Right lobe of liver (tissue), 6 donors: ENCODE measurements around the gene CDC42BPA. TPM values are rescaled to one million over a fixed set of nuclear protein-coding genes. Genes with fewer than 3 reads are reported as not detected.

ENCODE experiments used
- ATAC-seq, 4 donors: fragments of 200-7000 bp; cut with Tn5 transposase; one replicate each; pipeline ENCODE4 v1.9.1; 2020; ENCODE audit warnings: mild to moderate bottlenecking in 4 of 4, moderate library complexity in 4 of 4
- DNase-seq, 3 donors: peaks; one replicate each; pipeline ENCODE4 v3.0.0-alpha.2; 2020
- H3K27ac ChIP-seq, 3 donors: fragments of 200-600 bp; one replicate each; pipeline ENCODE4 v1.8.0; 2022
- H3K27me3 ChIP-seq, 2 donors: fragments of 200-600 bp; one replicate each; pipeline ENCODE4 v1.8.0; 2022
- H3K36me3 ChIP-seq, 4 donors: fragments of 200-600 bp; sonication (generic) in 1 of 4; one replicate each; pipeline versions ENCODE4 v1.5.1 to v1.8.0; 2017 to 2022; ENCODE audit warnings: control low read depth in 1 of 4
- H3K4me1 ChIP-seq, 4 donors: fragments of 200-600 bp; sonication (generic) in 1 of 4; one replicate each; pipeline versions ENCODE4 v1.5.1 to v1.8.0; 2017 to 2022; ENCODE audit warnings: control low read depth in 1 of 4
- H3K4me3 ChIP-seq, 3 donors: fragments of 200-600 bp; one replicate each; pipeline ENCODE4 v1.8.0; 2022
- H3K9me3 ChIP-seq, 4 donors: fragments of 200-600 bp; sonication (generic) in 1 of 4; one replicate each; pipeline versions ENCODE4 v1.5.1 to v1.8.0; 2017 to 2022; ENCODE audit warnings: control low read depth in 1 of 4
- POLR2A ChIP-seq: fragments of 450-650 bp; IDR thresholded peaks from one replicate; pipeline ENCODE4 v1.6.1; 2017; ENCODE audit warnings: antibody characterized with exemption, mild to moderate bottlenecking
- WGBS: methylation state at CpG from one replicate; pipeline ENCODE4 v1.1.6; 2018; ENCODE audit warnings: low coverage, low lambda C conversion rate; ENCODE audit not compliant: insufficient coverage; ENCODE audit errors: missing lambda C conversion rate; 5-methylcytosine and 5-hydroxymethylcytosine counted together
- intact Hi-C, 2 donors: fragments of 100-400 bp; cut with DNase I; formaldehyde crosslinking; loops; one replicate each; pipeline versions ENCODE4 v1.11.2 to v1.14.1; 2022
- total RNA-seq, 6 experiments: library from RNA; depleted of rRNA in 2 of 6; stranded (reverse); fragments of >200 nt in 2 of 6; fragmentation: NEBNext Ultra II Directional in 3 of 6; extraction: Animal tissue kit (Norgen Biotek cat#: 25700) in 3 of 6; gene quantifications; one replicate each; pipeline versions ENCODE4 v1.1.0 to v1.2.4, GENCODE V29; 2016 to 2023
- TF ChIP-seq, protein P1 (sequence below), 4 donors: fragments of 200-600 bp in 3 of 4; fragments of 450-650 bp in 1 of 4; IDR thresholded peaks; one replicate each; pipeline versions ENCODE4 v1.5.1 to v1.8.0; 2016 to 2022; ENCODE audit warnings: antibody characterized with exemption in 4 of 4, mild to moderate bottlenecking in 2 of 4
- donor health status: DM: no; HTN: yes; CAD: no.
- donor health status: DM: no; HTN: no; CAD: no.
- donor health status: DM: no; HTN: no; CAD: no.
- donor health status: DM: no; HTN: yes; CAD: no.
- donor health status: DM: no; HTN: yes; CAD: no.

CDC42BPA gene
- total RNA-seq, 6 experiments from 2014 or later, result 11.4 to 35.0 (median 22.2) TPM

DNA sequence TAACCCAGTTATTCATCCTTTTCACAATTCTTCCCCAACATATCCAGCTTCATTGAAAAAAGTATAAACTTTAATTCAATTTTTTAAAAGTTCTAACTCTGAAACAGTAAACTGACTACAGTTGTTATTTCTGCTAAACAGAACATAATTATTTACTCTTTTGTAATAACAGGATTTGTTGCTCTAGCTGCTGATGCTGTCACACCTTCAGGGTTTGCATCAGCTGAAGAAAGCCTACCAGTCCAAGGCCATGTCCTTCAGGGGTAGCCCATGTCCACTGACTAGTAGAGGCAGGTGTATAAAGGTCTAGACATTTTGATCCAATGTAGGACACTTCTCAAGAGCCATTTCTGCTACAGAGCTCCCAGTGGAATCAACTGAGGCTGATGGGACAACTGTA, 107.7 kb downstream of the CDC42BPA start:
- no peak for DNase-seq
- Histone ChIP-seq H3K9me3 (no peaks in the 10 kb centered on the region), H3K36me3 (no peaks in the 10 kb centered on the region), H3K27me3 (no peaks in the 10 kb centered on the region), H3K4me3 (no peak overlapping the region), H3K4me1 (no peaks in the 10 kb centered on the region), H3K27ac (no peak overlapping the region)
- intact Hi-C loops, result no loop called here
- no peak for TF ChIP-seq POLR2A
- TF ChIP-seq, protein P1, sequence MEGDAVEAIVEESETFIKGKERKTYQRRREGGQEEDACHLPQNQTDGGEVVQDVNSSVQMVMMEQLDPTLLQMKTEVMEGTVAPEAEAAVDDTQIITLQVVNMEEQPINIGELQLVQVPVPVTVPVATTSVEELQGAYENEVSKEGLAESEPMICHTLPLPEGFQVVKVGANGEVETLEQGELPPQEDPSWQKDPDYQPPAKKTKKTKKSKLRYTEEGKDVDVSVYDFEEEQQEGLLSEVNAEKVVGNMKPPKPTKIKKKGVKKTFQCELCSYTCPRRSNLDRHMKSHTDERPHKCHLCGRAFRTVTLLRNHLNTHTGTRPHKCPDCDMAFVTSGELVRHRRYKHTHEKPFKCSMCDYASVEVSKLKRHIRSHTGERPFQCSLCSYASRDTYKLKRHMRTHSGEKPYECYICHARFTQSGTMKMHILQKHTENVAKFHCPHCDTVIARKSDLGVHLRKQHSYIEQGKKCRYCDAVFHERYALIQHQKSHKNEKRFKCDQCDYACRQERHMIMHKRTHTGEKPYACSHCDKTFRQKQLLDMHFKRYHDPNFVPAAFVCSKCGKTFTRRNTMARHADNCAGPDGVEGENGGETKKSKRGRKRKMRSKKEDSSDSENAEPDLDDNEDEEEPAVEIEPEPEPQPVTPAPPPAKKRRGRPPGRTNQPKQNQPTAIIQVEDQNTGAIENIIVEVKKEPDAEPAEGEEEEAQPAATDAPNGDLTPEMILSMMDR (IDR thresholded peaks at IDR 0.05), result no peak
- ATAC-seq, result no peak

DNA sequence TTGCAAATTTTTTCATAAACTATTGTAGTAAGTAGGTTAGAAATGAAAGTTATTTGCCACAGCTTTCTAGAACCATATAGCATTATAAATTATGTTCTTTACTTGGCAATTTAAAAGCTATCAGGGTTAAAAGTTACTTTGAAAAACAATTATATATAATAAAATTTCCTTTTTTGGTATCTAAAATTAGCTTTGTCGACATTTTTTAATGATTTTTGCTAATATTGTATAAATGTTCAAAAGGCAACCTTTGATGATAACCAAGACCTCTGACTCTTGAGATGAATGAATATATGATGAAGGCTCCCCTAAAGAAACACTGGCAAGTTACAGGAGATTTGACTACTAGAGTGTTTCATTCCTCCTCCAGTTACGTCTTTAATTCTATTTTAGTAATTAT, 121.2 kb downstream of the CDC42BPA start:
- TF ChIP-seq, protein P1 (IDR thresholded peaks at IDR 0.05), result no peak
- no peak for TF ChIP-seq POLR2A
- H3K4me1 ChIP-seq, result no peaks in the 10 kb centered on the region
- no peak for ATAC-seq
- no peaks in the 10 kb centered on the region for H3K27me3 ChIP-seq
- no peaks in the 10 kb centered on the region for H3K36me3 ChIP-seq
- no peak overlapping the region for H3K4me3 ChIP-seq
- no peaks in the 10 kb centered on the region for H3K9me3 ChIP-seq
- no peak for DNase-seq
- intact Hi-C loops, result no loop called here
- no peak overlapping the region for H3K27ac ChIP-seq
- 90% methylated on average over 2 of the region's 2 CpGs for WGBS

DNA sequence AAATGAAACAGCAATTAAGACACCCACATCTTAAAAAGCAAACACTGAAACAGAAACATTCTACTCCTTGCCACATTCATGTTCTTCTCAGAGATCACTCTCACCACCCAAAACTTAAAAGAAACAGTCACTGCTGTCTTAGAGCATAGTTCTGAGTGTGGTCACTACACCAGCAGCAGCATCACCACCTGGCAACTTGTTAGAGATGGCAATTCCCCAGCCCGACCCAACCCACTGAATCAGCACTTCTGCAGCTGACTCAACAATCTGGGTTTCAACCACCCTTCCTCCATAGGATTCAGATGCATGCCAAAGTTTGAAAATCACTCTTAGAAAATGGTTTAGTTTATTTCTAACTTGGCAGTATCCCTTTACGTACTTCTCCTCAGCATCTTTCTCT, 126.1 kb downstream of the CDC42BPA start:
- Histone ChIP-seq H3K27ac (no peak overlapping the region), H3K9me3 (no peaks in the 10 kb centered on the region), H3K27me3 (no peaks in the 10 kb centered on the region), H3K4me3 (no peak overlapping the region), H3K36me3 (no peaks in the 10 kb centered on the region), H3K4me1 (no peaks in the 10 kb centered on the region)
- WGBS, result 62% methylated on average over 2 of the region's 2 CpGs
- DNase-seq, result no peak
- peak in 2 of 4 donors; percentile 36 to 55 for ATAC-seq
- TF ChIP-seq, protein P1 (IDR thresholded peaks at IDR 0.05), result no peak
- intact Hi-C loops, result no loop called here

DNA sequence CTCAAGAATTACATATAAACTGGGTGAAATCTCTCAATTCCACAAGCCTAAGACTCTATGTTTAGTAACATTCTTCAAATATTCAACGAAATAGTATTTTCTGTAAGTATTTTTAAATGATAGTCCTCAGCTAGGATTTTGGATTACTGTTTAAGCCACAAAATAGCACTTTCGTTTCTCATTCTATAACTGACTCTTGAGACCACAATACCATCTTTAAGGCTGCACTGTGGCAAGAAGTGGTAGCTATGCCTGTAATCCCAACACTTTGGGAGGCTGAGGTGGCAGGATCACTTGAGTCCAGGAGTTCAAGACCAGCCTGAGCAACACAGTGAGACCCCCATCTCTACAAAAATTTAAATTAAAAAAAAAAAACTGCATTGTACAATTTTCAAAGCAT, 126.7 kb downstream of the CDC42BPA start:
- H3K4me1 ChIP-seq, result no peaks in the 10 kb centered on the region
- ATAC-seq (no peak), DNase-seq (no peak)
- no peak overlapping the region for H3K27ac ChIP-seq
- intact Hi-C loops, result no loop called here
- TF ChIP-seq, protein P1 (IDR thresholded peaks at IDR 0.05), result no peak
- no peak for TF ChIP-seq POLR2A
- H3K9me3 ChIP-seq, result no peaks in the 10 kb centered on the region
- H3K4me3 ChIP-seq, result no peak overlapping the region
- WGBS, result 57% methylated on average over 2 of the region's 2 CpGs
- no peaks in the 10 kb centered on the region for H3K27me3 ChIP-seq
- no peaks in the 10 kb centered on the region for H3K36me3 ChIP-seq

DNA sequence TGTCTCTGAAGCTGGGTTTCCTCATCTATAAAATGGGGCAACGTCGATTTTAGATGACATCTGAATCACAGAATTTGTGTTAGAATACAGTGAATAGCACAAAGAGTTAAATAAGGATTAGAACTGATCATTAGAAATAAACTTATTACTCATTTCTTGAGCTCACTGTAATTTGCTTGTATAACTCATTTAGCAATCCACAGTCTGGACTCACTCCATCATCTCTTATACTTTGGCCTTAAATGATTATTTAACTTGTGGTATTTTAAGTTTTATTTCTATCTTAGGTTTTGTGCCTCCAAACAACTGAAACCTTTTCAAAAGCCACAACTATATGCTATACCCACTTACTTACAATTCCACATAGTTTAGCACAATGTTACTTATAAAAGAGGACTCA, 128.0 kb downstream of the CDC42BPA start:
- WGBS, result 96% methylated on average over 2 of the region's 2 CpGs
- DNase-seq (no peak), ATAC-seq (no peak)
- H3K4me3 ChIP-seq, result no peak overlapping the region
- TF ChIP-seq, protein P1 (IDR thresholded peaks at IDR 0.05), result no peak
- no peak for TF ChIP-seq POLR2A
- intact Hi-C loops, result no loop called here
- H3K36me3 ChIP-seq, result no peaks in the 10 kb centered on the region
- H3K27me3 ChIP-seq, result no peaks in the 10 kb centered on the region
- no peaks in the 10 kb centered on the region for H3K4me1 ChIP-seq
- no peaks in the 10 kb centered on the region for H3K9me3 ChIP-seq
- H3K27ac ChIP-seq, result no peak overlapping the region
